ENCODE results near the gene ESRRG.

ESRRG gene

GRCh38 chr1:216596281-216596862 is 126.9 kb downstream of the ESRRG start:
- peak; percentile 94 for TF ChIP-seq GATA3 (IDR thresholded peaks at IDR 0.05; ENCODE audit: low read depth, low read length)
- TF ChIP-seq GATA2 (IDR thresholded peaks at IDR 0.05; ENCODE audit: low read depth, low read length) = peak; percentile 86

- TF ChIP-seq GATA3 (IDR thresholded peaks at IDR 0.05; ENCODE audit: low read depth, low read length) (no peak), GATA2 (IDR thresholded peaks at IDR 0.05; ENCODE audit: low read depth, low read length) (no peak)
These were observed 135.5 kb downstream of the ESRRG start for GRCh38 chr1:216587715-216588114.

DNA sequence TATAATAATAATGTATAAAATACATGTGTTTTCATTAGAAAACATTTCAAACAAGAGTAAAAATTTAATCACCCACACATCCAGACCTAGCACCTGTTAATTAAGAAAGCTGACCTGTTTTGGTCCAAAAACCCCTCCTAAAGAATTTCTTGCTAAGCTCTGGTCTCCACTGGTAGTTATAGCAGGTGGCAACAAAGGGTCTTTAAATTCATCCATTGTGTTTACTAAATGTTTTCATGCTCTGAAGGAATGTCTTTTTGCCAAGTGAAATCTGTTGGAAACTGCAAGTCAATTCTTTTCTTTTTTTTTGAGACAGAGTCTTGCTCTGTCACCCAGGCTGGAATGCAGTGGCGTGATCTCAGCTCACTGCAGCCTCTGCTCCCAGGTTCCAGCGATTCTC is 141.1 kb downstream of the ESRRG start:
- TF ChIP-seq GATA3 (IDR thresholded peaks at IDR 0.05; ENCODE audit: low read depth, low read length) (no peak), GATA2 (IDR thresholded peaks at IDR 0.05; ENCODE audit: low read depth, low read length) (no peak)

DNA sequence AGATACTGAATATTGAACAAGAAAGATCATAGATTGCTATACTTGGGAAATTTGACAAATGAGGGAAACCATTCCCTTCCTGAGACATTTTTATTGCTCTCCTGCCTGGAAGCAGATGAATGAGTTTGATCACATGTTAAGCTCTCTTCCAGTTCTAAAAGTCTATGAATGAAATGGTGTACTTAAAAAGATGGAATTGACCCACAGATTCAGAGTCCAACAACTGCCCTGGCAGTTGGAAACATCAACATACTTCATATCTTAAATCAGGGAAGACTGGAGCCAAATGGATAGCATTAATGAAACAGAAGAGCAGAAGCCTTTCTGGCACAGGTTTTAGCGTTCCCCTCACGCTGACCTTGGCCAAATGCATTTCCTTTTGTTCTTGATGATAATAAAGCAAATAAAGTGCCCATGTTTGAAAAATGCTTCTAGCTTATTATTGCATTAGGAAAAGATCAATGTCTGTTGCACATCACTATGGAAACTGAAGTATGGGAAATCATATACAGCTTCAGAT is 142.6 kb downstream of the ESRRG start:
- TF ChIP-seq GATA2 (IDR thresholded peaks at IDR 0.05; ENCODE audit: low read depth, low read length) (peak; percentile 97), GATA3 (IDR thresholded peaks at IDR 0.05; ENCODE audit: low read depth, low read length) (peak; percentile 96)

DNA sequence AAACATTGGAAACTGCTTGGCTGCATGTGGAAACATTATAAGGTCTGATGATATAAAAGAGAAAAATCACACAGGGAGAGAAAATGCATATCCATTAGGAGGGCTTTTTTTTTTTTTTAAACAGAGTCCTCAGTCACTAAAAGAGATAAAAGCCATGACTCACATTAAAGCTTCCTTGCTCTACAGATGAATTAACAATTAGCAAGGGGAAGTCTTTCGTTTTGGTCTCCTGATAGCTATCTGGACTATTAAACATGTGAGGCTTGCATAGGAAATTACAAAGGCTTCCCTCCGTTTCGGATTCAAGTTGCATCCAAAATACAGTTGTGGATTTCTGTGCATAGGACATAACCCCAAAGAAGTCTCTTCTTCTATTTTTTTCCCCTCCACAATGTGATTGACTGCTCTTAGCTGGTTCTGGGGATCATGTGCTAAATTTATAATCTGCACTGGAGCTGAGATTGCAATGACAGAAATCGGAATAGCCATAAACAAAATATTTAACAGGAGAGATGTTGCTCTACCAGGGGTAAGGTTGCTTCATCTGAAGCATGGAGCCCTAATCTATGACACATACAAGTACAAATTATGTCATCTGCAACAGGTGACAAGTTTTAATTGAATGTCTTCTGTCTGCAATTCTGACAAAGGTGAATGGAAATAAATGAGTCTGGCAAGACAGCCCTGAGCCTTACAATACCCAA is 146.8 kb downstream of the ESRRG start:
- TF ChIP-seq GATA2 (IDR thresholded peaks at IDR 0.05; ENCODE audit: low read depth, low read length) = peak; percentile 93
- peak; percentile 95 for TF ChIP-seq GATA3 (IDR thresholded peaks at IDR 0.05; ENCODE audit: low read depth, low read length)

DNA sequence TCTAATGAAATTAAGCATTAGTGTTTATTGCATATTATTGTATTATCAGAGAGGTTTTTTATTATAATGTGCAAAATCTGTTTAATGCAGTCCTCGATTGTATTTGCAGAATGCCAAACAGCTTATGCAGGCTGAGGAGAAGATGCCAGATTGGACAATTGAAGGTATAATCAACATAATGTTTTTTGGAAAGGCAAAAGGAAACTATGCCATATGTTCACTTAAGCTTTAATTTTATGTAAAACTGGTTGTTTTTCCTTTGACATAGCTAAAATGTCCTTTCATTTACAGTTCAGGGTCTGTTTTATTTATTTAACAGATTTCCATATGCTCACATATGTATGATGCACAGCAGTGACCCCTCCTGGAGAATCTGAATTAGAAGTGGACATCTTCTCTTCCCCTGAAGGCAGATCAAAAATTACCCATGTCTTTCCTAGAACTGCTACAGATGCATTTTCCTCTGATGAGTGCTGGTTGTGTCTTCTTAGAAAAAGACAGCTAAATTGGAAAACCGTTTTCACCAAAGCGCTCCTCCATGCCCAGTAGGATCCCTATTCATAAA is 156.5 kb downstream of the ESRRG start:
- TF ChIP-seq GATA2 (IDR thresholded peaks at IDR 0.05; ENCODE audit: low read depth, low read length) (no peak), GATA3 (IDR thresholded peaks at IDR 0.05; ENCODE audit: low read depth, low read length) (no peak)

GRCh38 chr1:216563087-216563486 is 160.1 kb downstream of the ESRRG start:
- no peak for TF ChIP-seq GATA2 (IDR thresholded peaks at IDR 0.05; ENCODE audit: low read depth, low read length)
- no peak for TF ChIP-seq GATA3 (IDR thresholded peaks at IDR 0.05; ENCODE audit: low read depth, low read length)

DNA sequence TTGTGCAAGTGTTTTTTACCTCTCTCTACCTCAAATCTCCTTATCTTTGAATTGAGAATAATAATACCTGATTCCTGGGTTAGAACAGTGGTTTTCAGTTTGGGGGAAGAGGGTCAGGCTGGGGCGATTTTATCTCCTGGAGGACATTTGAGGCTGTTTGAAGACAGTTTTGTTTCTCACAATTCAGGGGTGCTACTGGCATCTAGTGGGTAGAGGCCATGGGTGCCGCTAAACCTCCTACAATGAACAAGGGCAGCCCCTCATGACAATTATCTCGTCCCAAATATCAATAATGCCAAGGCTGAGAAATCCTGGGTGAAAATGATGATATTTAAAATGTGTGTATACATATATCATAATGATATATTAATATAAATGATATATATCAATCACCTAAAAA is 160.8 kb downstream of the ESRRG start:
- TF ChIP-seq GATA2 (IDR thresholded peaks at IDR 0.05; ENCODE audit: low read depth, low read length) = no peak
- no peak for TF ChIP-seq GATA3 (IDR thresholded peaks at IDR 0.05; ENCODE audit: low read depth, low read length)

DNA sequence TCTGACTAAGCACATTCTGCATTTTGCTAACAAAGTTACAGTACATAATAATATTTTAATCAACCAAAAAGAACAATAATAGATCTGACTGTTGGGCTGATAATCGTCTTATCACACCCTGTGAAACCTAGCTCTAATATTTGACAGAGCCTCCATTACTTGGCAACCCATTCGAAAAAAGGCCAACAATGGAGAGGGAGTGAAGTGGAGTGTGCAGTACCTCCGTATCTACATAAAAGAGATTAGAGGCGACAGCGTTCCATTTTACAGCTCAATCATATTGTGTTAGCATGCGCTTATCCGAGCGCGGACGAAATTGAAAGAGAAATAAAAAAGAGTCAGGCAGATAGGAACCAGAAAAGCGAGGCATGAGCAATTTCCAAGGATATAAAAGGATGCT is 162.7 kb downstream of the ESRRG start:
- TF ChIP-seq GATA2 (IDR thresholded peaks at IDR 0.05; ENCODE audit: low read depth, low read length) (no peak), GATA3 (IDR thresholded peaks at IDR 0.05; ENCODE audit: low read depth, low read length) (no peak)

- TF ChIP-seq GATA3 (IDR thresholded peaks at IDR 0.05; ENCODE audit: low read depth, low read length) (no peak), GATA2 (IDR thresholded peaks at IDR 0.05; ENCODE audit: low read depth, low read length) (no peak)
These were observed 163.9 kb downstream of the ESRRG start for GRCh38 chr1:216559359-216559758.

DNA sequence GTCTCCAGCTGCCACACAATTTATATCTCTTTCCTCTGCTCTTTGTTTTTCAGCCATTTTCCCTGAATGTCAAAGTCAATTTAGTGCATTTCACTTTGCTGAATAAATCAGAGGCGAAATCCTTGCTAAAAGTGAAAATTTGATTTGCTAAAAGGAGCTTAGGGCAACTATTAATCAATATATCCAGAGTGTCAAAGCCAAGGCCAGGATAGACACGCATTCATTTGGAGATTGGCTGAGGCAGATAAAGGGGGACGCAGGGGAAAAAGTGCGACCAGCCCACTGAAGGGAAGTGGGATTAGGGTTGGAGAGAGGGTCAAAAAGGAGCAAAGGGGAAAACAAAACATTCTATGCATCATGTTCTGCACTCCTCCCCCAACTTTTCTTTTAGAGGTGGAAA is 167.6 kb downstream of the ESRRG start:
- TF ChIP-seq GATA3 (IDR thresholded peaks at IDR 0.05; ENCODE audit: low read depth, low read length) = peak; percentile 96
- TF ChIP-seq GATA2 (IDR thresholded peaks at IDR 0.05; ENCODE audit: low read depth, low read length) = peak; percentile 97

GRCh38 chr1:216554934-216555333 is 168.3 kb downstream of the ESRRG start:
- TF ChIP-seq GATA2 (IDR thresholded peaks at IDR 0.05; ENCODE audit: low read depth, low read length) = no peak
- TF ChIP-seq GATA3 (IDR thresholded peaks at IDR 0.05; ENCODE audit: low read depth, low read length) = no peak

- TF ChIP-seq GATA2 (IDR thresholded peaks at IDR 0.05; ENCODE audit: low read depth, low read length) (no peak), GATA3 (IDR thresholded peaks at IDR 0.05; ENCODE audit: low read depth, low read length) (no peak)
These were observed 169.5 kb downstream of the ESRRG start for GRCh38 chr1:216553766-216554165.

DNA sequence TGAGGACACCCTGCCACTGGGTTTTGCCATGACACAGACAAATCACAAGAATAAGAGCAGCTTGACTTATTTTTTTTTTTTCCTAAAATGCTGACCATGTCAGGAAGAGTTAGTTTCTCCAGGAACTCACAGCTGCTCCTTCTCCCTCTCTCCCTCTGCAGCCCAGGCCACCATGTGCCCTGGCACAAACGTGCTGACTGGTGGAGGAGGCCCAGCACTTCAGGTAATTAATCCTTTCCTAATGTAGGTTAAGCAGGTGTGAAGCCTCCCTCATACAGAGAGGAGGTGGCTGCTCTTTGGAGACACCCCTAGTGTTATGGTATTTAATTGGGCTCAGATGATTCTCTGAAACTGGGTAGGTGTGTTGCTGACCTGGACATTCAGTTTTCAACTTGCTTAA is 170.2 kb downstream of the ESRRG start:
- TF ChIP-seq GATA2 (IDR thresholded peaks at IDR 0.05; ENCODE audit: low read depth, low read length) = no peak
- no peak for TF ChIP-seq GATA3 (IDR thresholded peaks at IDR 0.05; ENCODE audit: low read depth, low read length)

- no peak for TF ChIP-seq GATA2 (IDR thresholded peaks at IDR 0.05; ENCODE audit: low read depth, low read length)
- TF ChIP-seq GATA3 (IDR thresholded peaks at IDR 0.05; ENCODE audit: low read depth, low read length) = no peak
These were observed 173.4 kb downstream of the ESRRG start for GRCh38 chr1:216549796-216550195.

All from SH-SY5Y (cell line).